ENCODE data around the gene MRAP. TPM values are rescaled to one million over a fixed set of nuclear protein-coding genes. Genes with fewer than 3 reads are reported as not detected.

MRAP gene
- polyA plus RNA-seq, 3 donors, result not detected

DNA sequence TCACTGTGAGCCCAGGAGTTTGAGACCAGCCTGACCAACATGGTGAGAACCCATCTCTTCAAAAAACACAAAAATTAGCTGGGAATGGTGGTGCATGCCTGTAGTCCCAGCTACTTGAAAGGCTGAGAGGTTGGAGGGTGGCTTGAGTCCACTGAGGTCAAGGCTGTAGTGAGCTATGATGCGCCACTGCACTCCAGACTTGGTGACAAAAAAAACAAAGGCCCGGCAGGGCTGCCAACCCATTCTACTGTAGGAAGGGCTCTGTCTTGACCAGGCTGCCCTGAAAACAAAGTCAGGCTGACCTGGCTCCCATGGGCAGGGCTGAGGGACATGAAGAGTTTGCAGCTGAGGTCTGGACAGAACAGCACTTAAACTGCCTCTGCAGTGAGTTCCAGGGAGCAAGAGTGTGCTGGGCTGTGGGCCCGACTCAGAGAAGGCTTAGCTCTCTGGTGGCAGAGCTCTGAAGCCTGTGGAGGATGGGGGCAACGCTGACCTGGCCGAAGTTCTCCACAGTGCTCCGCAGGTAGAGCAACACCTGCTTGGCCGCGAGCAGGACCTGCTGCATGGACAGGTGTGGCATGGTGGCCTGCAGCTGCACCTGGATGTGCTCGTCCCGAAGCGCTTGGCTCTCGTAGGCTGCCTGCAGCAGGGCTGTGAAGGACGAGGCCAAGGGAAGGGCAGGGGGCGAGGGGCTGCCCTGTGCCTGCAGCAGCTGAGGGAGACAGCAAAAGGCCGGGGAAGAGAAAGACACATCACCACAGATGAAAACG, 51.7 kb downstream of the MRAP start:
- intact Hi-C loops (cut with micrococcal nuclease), result loop anchor here in 1 of 2 donors (10.0 kb wide), 1 partner anchor 54 kb away; no protein-coding TSS in a partner anchor
- H3K4me3 Mint-ChIP-seq, result no peak overlapping the region
- H3K4me3 ChIP-seq (replicated peaks in 1 of 3; ENCODE audit: low read depth in 2 of 3, low read length in 3 of 3), result no peak overlapping the region
- H3K27me3 ChIP-seq (ENCODE audit: control insufficient read depth in 2 of 2, insufficient read depth in 2 of 2, low read length in 2 of 2), result no peaks in the 10 kb centered on the region
- TF ChIP-seq, protein P1, sequence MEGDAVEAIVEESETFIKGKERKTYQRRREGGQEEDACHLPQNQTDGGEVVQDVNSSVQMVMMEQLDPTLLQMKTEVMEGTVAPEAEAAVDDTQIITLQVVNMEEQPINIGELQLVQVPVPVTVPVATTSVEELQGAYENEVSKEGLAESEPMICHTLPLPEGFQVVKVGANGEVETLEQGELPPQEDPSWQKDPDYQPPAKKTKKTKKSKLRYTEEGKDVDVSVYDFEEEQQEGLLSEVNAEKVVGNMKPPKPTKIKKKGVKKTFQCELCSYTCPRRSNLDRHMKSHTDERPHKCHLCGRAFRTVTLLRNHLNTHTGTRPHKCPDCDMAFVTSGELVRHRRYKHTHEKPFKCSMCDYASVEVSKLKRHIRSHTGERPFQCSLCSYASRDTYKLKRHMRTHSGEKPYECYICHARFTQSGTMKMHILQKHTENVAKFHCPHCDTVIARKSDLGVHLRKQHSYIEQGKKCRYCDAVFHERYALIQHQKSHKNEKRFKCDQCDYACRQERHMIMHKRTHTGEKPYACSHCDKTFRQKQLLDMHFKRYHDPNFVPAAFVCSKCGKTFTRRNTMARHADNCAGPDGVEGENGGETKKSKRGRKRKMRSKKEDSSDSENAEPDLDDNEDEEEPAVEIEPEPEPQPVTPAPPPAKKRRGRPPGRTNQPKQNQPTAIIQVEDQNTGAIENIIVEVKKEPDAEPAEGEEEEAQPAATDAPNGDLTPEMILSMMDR (IDR thresholded peaks at IDR 0.05), result no peak
- no peaks in the 10 kb centered on the region for H3K4me1 ChIP-seq (ENCODE audit: control insufficient read depth in 1 of 2, insufficient read depth in 2 of 2, low read length in 2 of 2)
- H3K9ac ChIP-seq (ENCODE audit: insufficient read depth, low read length, poor library complexity, severe bottlenecking), result no peak overlapping the region
- no peak overlapping the region for H3K27ac Mint-ChIP-seq
- no peak for DNase-seq
- H3K4me2 ChIP-seq (replicated peaks; ENCODE audit: extremely low read depth, low read length, poor library complexity, severe bottlenecking), result no peak overlapping the region
- H3K4me1 Mint-ChIP-seq, result no peaks in the 10 kb centered on the region
- 97% methylated on average over 16 of the region's 16 CpGs for WGBS (ENCODE audit: insufficient coverage)
- H3K79me2 ChIP-seq (ENCODE audit: insufficient read depth, low read length), result no peaks in the 10 kb centered on the region
- H3K27me3 Mint-ChIP-seq (ENCODE audit: low read depth in 3 of 3), result peaks cover 0 to 2% (median 0%) of the 10 kb centered on the region in 3 donors
- H3K36me3 ChIP-seq (replicated peaks in 1 of 2; ENCODE audit: control insufficient read depth in 1 of 2, insufficient read depth in 2 of 2, low read length in 2 of 2), result peaks cover 97 to 100% of the 10 kb centered on the region in 2 donors
- H3K36me3 Mint-ChIP-seq, result peaks cover 89 to 99% of the 10 kb centered on the region in 2 donors
- H3K9me3 Mint-ChIP-seq, result peaks cover 2 to 15% (median 8%) of the 10 kb centered on the region in 7 donors
- no peak overlapping the region for H2AFZ ChIP-seq (ENCODE audit: insufficient read depth, low read depth, low read length, poor library complexity, severe bottlenecking)
- H3K27ac ChIP-seq (ENCODE audit: low read depth in 1 of 2, low read length in 2 of 2), result no peak overlapping the region
- peaks cover 9 to 21% of the 10 kb centered on the region in 2 donors for H3K9me3 ChIP-seq (replicated peaks in 1 of 2; ENCODE audit: control insufficient read depth in 1 of 2, insufficient read depth in 1 of 2, low read length in 2 of 2)
- H4K20me1 ChIP-seq (ENCODE audit: insufficient read depth, low read length), result no peaks in the 10 kb centered on the region

DNA sequence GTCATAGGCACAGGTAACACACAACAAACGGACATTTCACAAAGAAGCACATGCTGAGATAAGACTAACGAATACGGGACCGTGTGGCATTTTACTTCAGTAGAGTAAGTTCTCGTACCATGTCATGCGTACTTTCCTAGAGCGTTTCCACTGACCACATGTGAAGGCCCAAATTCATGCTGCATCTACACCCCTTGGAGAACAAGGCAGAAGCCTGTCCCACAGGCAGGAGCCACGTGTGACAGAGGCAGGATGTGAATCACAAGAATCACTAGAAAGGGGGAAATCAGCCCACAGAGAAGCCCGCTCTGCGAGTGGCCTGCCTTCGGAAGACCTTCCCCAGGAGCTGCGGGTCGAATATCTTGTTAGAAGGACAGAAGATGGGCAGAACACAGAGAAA, 52.3 kb downstream of the MRAP start:
- TF ChIP-seq, protein P1 (IDR thresholded peaks at IDR 0.05), result no peak
- Histone ChIP-seq H3K4me3 (replicated peaks in 1 of 3; ENCODE audit: low read depth in 2 of 3, low read length in 3 of 3) (no peak overlapping the region), H3K79me2 (ENCODE audit: insufficient read depth, low read length) (no peaks in the 10 kb centered on the region), H3K36me3 (replicated peaks in 1 of 2; ENCODE audit: control insufficient read depth in 1 of 2, insufficient read depth in 2 of 2, low read length in 2 of 2) (peaks cover 97 to 100% of the 10 kb centered on the region in 2 donors), H4K20me1 (ENCODE audit: insufficient read depth, low read length) (no peaks in the 10 kb centered on the region), H3K9me3 (replicated peaks in 1 of 2; ENCODE audit: control insufficient read depth in 1 of 2, insufficient read depth in 1 of 2, low read length in 2 of 2) (peaks cover 6 to 18% of the 10 kb centered on the region in 2 donors), H2AFZ (ENCODE audit: insufficient read depth, low read depth, low read length, poor library complexity, severe bottlenecking) (no peak overlapping the region), H3K27ac (ENCODE audit: low read depth in 1 of 2, low read length in 2 of 2) (no peak overlapping the region), H3K4me1 (ENCODE audit: control insufficient read depth in 1 of 2, insufficient read depth in 2 of 2, low read length in 2 of 2) (no peaks in the 10 kb centered on the region), H3K4me2 (replicated peaks; ENCODE audit: extremely low read depth, low read length, poor library complexity, severe bottlenecking) (no peak overlapping the region), H3K27me3 (ENCODE audit: control insufficient read depth in 2 of 2, insufficient read depth in 2 of 2, low read length in 2 of 2) (no peaks in the 10 kb centered on the region), H3K9ac (ENCODE audit: insufficient read depth, low read length, poor library complexity, severe bottlenecking) (no peak overlapping the region)
- H3K4me3 Mint-ChIP-seq, result no peak overlapping the region
- peaks cover 0 to 2% (median 0%) of the 10 kb centered on the region in 3 donors for H3K27me3 Mint-ChIP-seq (ENCODE audit: low read depth in 3 of 3)
- H3K36me3 Mint-ChIP-seq, result peaks cover 91 to 99% of the 10 kb centered on the region in 2 donors
- no peak for DNase-seq
- no peaks in the 10 kb centered on the region for H3K4me1 Mint-ChIP-seq
- WGBS (ENCODE audit: insufficient coverage), result 100% methylated on average over 4 of the region's 13 CpGs
- H3K9me3 Mint-ChIP-seq, result peaks cover 2 to 11% (median 7%) of the 10 kb centered on the region in 7 donors
- peak overlapping the region in 1 of 7 donors; percentile 85 for H3K27ac Mint-ChIP-seq
- intact Hi-C loops (cut with micrococcal nuclease), result loop anchor here in 1 of 2 donors (10.0 kb wide), 1 partner anchor 54 kb away; no protein-coding TSS in a partner anchor

Measured in CD14-positive monocyte (primary cell).